ENCODE results near the gene PAH.
"Not testable (repeated sequence)": the region's sequence is repeated elsewhere in the genome, so short reads cannot be mapped to it uniquely, and the experiment has no call there.

The PAH gene

DNA sequence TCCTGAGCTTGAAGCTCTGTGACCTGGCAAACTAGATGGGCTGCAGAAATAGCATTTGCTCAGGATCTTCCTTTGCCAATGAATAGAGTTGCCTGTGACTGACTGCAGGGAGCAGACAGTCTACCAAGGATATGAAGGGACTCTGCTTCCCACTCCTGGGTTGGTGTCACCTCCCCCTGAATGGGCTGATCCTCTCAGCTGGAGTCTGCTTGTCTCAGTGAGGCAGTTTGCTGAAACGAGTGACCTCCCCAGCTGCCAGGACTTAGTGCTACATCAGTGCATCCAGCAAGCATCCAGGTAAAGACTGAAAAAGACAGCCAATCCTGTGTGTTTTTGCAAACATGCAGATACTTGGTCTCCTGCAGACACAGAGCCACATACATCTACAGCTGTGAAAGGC is 28.5 kb downstream of the PAH start:
- DNase-seq: no peak

DNA sequence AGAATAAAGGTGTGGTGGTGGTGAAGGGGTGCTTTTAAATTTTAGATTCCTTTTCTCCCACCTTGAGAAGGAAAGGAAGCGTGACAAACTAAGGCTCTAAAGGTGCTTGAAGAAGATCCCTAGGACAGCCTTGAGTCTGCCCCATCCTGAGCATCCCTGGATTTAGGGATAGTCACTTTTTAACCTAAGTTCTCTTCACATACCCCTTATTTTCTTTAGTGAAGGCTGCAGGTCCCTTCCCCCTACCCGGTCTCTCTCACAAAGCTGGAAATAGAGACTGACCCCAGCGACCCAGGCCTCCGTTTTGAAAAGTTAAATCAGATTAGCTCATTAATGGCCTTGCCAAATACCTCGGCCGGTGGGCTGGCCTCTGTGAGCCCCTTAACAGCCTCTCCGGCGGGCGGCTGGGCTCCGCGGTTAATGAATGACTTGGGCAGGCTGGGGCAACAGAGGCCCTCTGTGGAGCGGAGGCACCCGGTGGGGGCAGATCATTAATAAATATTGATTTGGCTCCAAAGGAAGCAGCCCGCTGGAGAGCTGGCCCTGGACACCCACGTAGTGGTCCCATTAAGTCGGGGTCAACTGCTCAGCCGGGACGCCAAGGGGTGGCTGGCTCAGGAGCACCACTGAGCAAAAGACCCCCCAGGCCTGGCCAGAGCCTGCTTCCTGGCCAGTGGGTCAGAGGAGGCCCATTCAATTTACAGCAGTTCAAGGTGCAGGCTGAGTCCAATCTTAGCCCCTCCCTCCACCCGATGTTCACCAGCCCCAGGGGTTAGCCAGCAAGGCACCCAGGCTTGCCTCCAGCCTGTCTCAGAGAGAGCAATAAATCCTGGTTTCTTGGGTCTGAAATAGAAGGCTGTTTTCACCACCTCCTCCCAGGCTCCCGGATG is 31.8 kb downstream of the PAH start:
- DNase-seq: no peak

DNA sequence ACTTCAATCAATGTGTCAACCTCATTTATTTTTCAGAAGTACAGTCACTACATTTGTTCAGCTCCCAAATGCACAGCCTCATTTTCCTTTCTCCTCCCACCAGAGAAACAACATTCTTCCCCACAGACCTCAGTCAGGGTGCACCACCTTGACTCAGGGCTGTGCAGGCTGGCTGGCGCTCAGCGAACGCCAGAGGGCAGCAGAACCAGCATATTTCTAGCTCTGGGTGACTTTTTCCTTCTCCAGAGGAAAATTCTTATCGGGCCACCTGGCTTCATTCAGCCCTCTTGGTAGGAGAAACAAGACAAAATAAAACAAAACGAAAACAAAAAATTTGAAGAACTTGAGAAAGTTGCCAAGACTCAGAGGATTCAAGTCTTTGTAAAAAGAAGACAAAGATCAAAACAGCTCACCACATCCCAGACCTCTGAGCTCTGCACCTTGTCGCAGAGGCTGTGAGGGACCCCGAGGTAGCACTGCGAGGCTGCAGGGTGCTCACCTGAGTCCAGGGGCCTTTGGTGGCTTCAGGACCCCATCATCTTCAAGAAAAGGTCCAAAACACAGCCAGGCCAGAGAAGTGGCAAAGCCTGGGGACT is 33.7 kb downstream of the PAH start:
- DNase-seq: peak; percentile 21

DNA sequence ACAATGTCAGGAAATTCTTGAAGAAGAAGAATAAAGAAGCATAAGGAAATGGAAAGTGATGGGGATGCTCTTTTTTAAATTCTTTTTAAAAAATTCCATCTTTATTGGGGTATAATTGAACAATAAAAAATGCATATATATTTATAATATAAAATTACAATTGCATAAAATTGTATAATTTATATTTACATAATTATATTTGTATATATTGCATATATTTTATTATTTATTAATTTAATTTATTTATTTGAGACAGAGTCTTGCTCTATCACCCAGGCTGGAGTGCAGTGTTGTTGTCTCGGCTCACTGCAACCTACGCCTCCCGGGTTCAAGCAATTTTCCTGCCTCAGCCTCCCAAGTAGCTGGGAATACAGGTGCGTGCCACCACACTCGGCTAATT is 36.3 kb downstream of the PAH start:
- no peak for DNase-seq

DNA sequence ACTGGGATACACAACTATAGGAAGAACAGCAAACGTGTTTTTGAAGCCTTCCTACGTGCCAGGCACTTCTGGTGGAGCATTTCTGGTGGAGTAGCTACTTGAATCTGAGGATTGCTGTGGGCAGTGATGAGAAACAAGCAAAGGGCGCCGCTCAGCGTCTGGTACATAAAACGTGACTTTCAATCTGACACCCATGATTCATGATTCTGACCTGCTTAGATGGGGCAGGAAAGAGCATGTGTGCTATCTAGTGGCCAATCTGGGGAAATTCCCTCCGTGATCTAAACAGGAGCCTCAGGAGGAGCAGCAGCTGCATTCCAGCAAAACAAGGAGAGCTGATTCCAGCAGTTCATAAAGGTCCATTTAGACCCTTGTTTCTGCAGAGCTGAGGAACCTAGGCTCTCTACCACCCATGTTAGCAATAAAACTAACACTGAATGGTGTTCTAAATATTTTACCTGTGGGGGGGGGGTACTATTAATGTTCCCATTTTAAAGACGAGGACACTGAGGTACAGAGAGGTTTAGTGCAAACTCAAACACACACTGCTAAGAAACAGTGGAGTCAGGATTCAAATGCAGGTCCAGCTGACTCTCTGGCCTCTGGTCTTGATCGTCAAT is 37.8 kb downstream of the PAH start:
- DNase-seq: no peak

DNA sequence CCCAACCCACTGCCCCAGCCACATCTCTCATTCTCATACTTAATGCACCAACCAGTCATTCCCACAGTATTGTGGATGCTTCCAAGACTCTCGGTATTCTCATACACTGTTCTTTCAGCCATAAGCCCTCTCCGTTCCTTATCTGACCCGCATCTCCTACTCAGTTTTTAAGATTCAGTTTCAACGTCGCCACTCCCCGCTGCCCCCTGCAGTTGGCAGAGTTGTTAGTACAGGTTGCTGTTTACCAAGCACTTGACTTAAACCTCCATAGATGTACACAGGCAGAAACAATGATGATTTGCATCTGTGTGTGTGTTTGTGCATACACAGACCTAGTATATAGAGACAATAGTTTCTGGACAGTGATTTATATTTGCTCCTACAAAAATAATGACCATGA is 40.2 kb downstream of the PAH start:
- DNase-seq: no peak

DNA sequence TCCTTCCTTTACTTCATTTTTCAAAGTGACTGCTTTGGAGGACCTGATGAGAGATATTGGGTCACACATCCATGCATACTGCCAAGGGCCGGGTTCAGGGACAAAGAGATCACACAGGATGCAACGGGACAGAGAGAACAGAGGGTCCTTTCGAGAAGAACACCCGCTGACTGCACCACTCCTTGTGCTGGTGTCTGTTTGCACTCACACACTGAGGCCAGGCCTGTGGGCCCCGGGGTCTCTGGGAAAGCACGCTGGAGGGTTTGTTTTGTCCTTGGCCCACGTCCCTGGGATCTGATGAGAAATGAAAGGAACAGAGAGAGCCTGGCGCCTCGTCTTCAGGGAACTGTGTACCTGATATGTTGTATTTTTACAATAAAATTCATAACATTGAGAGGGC is 42.2 kb downstream of the PAH start:
- no peak for DNase-seq

DNA sequence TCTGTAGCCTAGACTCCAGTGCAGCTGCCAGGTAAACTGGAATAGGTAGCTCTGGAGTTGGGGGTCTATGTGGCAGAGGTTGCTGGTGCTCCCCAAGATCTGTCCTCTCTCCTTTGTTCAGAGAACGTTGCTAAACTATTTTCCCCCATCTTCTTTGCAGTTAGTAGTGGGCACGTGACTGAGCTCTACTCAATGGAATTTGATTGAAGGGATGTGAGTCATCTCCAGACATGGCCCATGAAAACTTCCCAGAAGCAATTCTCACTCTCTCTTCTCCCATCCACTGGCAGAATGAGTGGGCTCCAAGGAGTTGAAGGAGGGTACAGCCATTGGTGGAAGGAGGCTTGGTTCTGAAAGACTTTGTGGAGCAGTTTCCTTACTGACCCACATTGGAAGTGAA is 44.0 kb downstream of the PAH start:
- no peak for DNase-seq

DNA sequence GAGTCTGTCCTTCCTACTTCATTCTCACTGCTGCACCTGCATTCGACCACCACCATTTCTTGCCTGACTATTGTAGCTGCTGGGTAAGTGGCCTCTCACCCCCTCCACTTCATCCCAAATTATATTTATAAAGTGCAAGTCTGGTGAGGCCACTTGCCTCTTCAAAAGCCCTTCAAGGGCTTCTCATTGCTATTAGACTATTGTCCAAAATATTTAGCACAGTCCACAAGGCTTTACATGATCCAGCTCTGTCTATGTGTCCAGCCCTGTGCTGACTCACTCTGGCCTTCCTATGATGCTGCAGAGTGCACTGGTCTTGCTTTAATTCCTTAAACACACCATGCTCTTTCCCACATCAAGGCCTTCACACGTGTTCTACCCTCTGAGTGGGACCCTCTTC is 46.0 kb downstream of the PAH start:
- no peak for DNase-seq

DNA sequence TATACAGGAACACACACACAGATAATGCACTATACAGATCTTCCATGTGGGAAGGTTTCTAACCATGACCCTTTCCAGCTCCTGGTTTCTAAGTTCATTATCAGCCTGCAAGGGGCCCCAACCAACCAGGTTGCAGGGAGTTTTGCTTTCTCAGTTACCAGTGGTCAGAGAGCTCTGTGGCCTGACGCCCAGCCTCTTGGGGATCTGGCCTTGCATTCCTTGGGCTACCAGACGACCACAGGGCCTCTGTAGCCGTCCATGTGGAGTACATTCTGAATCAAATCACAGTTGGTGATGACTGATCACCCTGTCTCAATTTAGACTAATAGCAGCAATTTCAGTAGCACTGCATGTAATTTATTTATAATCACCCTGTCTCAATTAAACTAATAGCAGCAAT is 47.5 kb downstream of the PAH start:
- no peak for DNase-seq

DNA sequence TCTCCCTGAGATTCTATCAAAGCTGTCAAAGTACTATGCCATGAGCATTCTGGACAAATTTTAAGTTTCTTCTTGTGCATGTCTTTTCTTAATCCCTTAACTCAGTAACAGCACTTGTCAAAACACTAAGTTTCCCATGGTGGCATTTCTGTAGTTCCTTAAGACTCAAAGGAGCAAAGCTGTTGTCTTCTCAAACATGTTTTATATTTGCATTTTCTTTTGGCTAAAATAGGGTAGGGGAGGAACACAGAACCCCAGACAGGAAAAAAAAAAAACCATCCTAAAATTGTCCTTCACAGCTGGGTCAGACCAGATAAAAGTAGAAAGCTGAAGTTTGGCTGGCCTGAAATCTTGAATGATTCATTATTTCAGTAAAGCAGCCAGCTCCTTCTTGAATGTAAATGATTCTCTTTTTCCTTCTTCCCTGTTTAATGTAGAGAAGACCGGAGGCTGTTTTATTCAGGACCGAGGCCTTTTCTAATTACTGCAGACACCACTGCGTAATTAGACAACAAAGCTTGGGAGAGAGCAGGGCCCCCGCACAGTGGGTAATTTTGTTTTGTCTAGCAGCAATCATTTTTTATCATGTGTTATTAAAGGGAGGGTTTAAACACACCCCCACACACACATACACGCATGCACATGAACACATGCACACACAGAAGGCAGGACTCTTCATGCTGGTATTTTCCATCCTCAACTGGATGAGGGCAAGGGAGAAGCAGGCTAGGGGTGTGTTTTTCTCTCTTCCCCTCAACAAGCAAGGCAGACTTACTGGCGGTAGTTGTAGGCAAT is 51.0 kb downstream of the PAH start:
- no peak for DNase-seq

DNA sequence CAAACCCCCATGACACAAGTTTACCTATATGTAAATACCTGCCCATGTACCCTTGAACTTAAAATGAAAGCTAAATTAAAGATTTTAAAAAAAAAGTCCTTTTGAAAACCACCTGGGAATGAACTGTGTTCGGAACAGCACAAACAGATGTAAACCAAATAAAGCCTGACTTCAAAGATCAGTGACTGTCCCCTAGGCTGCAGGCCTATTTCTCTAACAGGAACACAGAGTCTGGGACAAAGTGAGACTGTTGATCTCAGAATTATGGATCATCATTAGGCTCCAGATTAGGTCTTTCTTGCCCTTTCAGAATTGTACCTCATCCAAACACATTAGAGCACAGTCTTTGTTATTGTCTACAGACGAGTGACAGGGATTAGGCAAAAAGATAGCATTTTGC is 54.6 kb downstream of the PAH start:
- no peak for DNase-seq

DNA sequence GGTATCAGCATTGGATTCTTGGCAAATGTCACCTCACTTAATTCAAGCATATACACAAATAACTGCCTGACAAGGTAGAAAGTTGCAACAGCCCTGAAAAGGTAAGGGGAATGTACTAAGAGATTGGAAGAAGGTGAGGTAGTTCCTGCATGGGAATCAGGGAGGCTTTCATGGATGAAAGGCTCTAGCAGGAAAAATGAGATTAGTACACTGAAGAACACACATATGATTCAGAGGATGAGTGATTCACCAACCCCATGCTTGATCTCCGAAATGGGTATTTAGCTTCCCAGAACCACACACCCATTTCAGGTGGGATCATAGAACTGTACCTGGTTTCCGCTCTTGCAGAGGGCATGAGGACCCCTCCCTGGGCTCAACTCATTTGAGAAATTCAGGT is 65.8 kb downstream of the PAH start:
- DNase-seq: no peak

DNA sequence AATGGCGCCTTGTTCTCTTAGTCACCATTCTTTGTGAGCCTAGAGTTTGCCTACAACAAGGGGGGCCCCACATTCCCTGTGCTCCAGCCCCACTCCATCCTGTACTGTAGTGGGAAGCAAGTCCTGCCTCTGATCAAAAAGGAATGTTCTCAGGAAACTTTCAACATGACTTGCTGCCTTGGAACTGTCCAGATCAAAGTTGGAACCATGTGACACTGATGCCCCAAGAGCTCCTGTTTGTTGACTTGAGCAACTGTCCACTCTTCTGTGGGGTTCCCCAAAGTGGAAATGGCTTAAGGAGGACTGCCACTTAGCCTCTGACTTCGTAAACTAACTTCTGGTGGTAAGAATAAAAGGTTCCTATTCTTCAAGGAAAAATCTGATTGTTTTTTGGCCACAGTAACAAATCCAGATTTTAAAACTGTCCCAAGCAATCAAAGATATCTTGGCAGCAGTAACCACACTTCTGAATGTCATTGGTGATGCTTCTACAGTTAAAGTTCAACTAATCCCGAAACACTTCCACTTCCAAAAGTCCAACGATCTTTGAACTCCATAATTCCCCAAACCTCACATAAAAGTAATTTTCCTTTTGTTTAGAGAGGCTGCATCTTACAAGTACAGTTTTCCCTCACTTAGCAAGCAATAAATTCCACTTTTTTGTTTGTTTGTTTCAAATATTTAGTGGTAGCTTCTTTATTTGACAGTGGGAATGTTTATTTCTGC is 67.2 kb downstream of the PAH start:
- DNase-seq: no peak

DNA sequence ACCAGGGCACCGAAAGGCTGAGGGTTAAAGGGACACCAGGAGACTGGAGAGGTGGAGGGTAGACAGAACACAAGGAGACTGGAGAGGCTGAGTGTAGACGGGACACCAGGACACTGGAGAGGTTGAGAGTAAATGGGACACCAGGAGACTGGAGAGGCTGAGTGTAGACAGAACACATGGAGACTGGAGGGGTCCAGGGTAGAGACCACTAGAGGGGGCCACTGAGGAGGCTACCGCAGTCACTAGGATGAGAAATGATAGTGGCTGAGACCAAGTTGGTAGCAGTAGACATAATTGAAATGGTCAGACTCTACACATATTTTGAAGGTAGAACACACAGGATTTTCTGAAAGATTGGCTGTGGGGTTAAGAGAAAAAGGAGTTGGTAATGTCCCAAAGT is 68.2 kb downstream of the PAH start:
- DNase-seq: no peak

DNA sequence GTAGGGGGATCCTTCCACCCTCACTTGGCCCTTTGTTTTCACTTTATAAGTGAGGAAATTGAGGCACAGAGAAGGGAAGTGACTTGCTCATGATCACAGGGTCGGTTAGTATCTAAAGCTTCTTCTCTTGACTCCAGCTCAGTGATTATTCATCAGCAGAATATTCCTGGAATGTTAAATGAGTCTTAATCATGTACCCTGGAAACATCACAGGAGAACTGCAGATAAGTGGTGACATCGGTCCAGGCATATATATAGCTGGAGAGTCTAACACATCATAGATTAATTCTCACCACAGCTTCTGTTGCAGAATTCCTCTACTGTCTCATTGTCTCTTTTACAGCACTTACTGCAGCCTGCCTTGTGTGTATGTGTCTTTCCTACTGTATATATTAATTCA is 69.9 kb downstream of the PAH start:
- no peak for DNase-seq

DNA sequence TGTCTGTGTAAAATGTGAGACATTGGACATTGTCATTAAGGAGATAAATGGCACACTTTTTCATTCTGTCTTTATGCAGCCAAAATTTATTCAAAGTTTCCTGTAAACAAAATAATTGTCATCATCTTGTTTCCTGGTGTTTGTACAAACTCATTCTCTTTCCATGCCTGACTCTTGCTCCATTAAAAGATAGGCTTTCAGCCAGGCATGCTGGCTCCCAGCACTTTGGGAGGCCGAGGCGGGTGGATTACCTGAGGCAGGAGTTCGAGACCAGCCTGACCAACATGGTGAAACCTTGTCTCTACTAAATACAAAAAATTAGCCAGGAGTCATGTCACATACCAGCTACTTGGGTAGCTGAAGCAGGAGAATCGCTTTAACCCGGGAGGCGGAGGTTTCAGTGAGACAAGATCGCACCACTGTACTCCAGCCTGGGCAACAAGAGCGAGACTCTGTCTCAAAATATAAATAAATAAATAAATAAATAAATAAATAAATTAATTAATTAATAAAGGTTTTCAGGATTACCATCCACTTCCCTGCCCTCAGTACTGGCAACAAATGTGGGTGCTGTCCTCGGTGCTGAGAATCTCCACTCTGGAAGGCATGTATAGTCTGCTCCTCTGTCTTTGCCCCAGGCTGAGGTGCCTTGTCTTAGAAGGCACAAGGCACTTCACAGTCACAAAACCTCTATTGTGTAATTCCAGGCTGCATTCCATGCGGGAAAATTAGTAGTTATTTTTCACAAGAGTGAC is 83.2 kb downstream of the PAH start:
- no peak for DNase-seq

DNA sequence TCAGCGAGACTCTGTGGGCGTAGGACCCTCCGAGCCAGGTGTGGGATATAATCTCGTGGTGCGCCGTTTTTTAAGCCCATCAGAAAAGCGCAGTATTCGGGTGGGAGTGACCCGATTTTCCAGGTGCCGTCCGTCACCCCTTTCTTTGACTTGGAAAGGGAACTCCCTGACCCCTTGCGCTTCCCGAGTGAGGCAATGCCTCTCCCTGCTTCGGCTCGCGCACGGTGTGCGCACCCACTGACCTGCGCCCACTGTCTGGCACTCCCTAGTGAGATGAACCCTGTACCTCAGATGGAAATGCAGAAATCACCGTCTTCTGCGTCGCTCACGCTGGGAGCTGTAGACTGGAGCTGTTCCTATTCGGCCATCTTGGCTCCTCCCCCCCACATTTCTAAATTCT is 84.2 kb downstream of the PAH start:
- DNase-seq: not testable (repeated sequence)

DNA sequence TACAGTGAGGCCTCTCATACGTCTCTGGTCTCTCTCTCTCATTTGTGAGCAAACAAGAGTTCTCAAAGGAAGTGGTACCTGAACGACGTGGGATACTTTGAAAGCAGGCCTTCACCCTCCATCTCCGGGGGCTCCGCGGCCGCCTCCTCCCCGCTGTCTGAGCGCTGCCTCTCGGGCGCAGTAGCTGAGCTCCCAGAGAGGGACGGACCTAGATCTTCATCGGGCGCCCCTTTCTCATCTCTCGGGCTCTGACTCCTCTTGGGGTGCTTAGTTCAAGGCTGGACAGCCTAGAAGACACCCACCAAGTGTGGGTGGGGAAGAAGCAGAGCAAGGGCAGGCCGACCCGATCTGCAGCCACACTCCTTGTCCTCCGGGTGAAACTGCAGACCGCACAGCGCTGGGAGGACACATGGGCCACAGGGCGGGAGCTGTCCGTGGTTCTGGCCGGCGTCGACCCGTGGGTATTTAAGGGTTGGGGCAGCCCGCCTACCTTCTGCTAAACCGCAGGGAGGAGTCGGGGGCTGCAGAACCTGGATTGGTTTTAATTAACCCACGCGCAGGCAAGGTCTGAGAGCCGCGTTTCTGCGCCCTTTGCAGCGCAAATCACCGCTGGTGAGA is 92.7 kb downstream of the PAH start:
- no peak for DNase-seq

DNA sequence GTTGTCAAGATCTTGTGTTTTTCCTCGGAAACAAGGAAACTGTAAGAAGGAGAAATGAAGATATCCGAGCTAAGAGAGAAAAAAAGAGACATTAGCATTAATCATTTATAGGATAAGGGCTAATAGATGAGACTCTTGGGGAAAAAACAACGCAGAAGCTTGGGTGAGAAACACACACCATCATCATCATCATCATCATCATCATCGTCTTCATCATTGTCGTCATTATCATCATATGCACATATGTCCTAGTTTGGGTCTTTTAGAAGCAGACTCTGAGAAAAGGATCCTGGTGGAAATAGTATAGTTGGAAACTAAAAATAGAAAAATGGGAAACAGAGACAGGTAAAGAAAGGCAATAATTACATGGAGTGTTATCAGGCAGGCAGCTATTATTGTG is 95.9 kb downstream of the PAH start:
- no peak for DNase-seq

DNA sequence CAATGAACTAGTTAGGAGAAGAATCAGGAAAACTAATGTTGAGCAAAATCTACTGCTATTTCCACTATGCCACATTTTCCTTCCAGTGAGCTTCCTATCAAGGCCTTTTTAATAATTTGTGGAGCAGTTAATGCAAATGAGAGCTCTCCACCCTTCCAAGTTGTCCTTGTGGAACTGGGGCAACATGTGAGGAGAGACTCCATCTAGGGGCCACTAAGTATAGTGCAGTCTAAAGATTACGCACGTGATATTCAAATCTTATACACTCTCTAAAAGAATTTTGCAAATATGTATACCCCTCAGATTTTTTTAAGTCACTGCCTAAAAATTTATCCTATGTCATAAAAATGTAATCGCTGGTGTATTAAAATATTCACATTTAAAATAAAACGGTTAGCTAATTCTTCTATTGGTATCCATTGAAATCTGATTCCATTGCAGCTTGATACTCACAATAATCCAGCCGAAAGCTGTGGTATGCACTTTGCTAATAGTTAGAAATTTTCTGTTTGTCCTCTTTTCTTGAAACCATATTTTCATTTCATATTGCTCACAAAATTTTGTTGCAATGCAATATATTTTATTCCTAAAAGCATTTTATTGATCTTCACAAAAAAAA is 100.1 kb downstream of the PAH start:
- DNase-seq: no peak
